Activated effector memory CD4-positive, alpha-beta T cell treated with Interleukin-2 at 50 U/mL for 16 hours (primary cell): Measurements from ENCODE around the gene TFF3.

Experiments
- DNase-seq: peaks from one replicate; pipeline ENCODE4 v3.0.0-alpha.2; 2020

Gene TFF3

DNA sequence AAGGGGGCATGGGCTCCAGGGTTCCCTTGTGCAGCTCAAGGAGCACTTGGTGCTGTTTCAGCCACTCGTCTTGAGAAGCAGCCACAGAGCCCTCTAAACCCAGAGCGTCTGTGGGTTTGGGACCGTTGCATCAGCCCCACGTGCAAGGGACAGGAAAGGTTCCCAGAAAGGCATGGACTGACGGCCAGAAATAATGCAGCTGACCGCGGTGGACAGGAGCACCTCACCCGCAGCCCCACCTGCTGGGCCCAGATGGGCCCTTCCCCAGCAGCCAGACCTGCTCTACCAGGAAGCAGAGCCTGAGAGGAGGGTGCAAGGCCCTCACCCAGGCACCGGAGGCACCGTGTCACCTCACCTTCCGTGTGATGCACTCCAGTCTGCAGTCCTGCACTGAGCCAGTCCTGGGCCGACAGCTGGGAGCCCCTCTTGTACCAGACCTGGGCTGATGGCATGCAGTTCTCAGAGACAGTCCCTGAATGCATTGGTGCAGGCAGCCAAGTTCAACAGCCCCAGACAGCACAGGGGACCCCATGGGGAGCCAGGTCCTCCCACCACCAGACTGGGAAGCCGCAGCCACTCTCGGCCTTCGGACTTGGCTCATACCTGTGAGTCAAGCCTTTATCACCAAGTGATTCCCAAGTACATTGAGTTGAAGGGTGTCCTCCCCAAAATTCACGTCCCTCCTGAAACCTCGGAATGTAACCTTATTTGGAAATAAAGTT lies 4.8 kb upstream of the TFF3 start:
- DNase-seq, result no peak

DNA sequence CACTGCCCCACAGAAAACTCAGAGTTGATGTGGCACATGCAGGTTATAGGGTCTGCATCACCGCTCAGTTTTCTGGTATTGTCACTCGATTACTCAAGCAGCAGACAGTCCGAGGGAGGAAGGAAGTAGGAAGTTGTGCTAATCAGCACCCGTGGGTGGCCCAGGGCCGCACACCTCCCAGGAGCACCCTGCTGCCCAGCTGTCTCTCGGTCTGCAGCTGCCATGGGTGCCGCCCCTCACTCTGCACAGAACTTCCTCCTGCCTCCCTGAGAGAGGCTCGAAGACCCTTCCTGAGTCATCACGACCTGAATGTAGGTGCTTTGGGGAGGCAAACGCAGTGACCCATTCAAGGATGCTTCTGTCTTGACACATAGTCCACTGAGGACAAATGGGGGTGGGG lies 4.2 kb upstream of the TFF3 start:
- DNase-seq, result no peak

DNA sequence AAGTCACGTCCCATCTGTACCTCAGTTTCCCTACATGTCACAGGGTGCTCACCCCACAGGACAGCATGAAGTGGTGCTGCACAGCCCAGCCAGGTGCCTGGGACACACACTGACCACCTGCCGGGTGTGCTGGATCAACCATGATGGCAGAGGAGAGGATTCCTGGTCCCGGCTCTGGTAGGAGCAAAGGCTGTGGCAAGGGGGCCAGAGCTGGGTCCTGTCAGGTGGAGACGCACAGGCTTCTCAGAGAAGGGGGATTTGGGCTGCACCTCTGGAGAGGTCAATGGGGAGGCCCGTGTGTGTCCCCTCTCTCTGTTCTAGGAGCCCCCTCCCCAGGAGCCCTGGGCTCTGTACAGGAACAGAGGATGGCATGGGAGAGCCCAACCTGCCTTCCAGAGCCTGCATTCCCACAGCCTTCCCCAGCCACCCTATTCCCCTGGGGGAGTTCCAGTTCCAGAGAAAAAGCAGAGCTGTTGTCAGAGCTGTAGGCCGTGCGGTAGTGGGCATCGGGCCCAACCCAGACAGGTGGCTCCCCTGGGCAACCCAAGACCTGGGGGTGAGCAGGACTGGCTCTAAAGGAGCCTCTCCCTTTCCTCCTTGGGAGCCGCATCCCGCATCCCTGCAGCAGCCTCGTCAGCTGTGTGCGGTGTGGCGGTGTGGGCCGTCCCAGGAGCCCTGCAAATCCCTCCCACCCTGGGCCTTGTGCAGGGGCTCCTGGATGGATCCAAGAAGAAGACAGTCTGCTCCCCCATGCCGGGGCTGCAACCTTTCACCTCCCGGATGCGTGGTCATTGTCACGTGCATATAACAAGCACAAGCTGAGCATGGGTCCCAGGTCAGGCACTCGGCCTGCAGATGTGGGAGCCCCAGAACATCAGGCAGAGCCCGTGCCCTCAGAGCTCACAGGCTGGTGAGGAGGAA lies 2.9 kb upstream of the TFF3 start:
- DNase-seq, result no peak

DNA sequence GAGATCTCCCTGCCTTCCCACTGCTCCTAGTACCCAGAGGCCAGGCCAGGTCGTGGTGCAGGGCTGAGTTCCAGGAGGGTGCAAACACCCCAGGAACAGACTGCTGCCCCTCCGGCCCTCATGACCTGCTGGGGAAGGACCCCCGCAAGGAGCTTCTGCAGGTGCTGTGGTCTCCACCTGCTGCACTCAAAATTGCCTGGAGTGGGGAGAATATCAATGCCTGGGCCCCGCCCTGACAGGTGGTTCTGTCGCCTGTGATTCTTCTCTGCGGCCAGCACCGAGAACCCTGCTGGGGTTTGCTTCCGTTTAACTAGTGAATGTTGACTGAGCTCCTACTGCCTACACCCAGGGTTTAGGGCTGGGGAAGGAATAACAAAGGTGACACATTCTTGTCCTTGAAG lies 2.1 kb upstream of the TFF3 start:
- DNase-seq, result no peak

DNA sequence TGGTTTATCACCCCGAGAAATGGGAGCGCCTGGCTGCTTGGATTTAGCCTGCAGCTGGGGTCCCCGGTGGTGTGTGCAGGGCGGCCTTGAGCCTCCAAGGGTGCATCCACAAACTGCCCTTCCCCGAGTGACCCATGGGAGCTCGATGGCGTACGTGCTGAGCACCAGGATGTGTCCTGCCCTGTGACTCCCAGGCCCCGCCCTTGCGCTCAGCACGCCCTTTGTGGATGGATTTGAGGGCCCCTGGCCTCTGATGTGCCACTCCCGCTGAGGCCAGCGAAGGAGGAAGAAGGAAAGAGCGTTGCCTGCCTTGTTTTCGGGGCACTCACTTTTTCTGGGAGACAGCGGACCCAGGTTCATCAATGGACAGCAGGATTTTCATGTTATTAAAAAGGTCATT lies 1.7 kb upstream of the TFF3 start:
- no peak for DNase-seq

DNA sequence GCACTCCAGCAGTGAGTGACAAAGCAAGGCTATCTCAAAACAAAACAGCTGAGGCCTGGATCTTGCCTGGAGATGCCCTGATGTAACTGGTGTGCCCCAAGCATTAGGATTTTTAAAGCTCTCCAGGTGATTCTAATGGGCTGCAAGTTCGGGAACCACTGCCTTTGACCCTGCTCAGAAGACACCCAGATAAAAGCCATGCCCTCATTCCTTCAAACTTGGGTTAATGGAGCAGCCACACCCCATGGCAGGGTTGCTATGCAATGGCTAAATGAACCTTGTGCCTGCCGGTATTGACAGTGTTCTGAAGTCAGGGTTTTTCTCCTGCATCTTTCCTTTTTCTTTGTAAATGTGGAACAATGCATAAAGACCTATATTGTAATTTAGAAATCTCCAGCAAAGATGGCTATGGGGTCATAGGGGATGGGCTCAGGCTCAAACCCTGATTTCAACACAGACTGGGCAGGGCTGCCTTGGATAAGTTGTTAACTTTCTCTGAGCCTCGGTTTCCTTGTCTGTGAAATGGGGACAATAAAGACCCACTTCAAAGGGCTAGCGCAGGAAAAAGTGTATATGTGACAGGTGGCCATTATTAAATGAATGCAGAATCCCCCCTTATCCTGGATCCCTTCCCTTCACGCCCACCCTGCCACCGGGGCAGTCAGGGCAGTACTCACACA lies 453 bp downstream of the TFF3 start:
- DNase-seq, result no peak

DNA sequence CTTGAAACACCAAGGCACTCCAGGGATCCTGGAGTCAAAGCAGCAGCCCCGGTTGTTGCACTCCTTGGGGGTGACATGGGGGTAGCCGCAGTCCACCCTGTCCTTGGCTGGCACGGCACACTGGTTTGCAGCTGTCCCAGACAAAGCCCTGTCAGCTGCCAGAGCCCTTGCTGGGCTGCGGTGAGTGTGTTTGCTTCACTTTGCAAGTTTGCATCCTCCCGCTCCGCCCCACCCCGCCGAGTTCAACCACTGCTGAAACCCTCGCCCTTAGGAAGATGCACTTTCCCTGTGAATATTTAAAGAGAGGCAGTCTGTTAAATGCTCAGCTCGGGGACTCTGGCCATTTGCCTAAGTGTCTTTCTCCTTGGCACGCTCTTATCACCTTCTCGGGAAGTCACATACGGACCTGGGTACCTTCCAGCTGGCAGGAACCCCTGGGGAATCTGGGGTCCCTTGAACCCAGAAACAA lies 1.7 kb downstream of the TFF3 start:
- no peak for DNase-seq

DNA sequence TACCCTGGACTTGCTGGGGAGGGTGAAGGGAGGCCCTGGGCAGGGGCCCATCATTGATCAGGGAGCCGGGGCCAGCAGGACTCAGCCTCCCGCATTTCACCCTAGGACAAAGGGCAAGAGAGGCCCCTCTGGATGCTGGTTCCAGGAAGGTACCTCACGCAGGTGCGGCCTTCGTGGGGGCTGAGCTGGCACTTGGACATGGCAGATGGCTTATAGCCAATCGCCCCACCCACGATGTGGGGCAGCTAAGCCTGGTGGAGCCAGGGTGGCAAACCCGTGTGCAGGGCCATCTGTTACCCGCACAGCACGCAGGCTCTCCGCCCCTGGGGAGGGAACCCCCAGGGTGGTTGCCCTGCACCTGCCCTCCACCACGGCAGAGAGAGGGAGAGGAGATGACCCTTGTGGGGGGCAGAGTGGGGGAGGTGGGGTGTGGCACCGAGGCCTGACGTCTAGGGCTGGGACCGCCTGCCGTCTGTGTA lies 2.5 kb downstream of the TFF3 start:
- DNase-seq, result no peak

DNA sequence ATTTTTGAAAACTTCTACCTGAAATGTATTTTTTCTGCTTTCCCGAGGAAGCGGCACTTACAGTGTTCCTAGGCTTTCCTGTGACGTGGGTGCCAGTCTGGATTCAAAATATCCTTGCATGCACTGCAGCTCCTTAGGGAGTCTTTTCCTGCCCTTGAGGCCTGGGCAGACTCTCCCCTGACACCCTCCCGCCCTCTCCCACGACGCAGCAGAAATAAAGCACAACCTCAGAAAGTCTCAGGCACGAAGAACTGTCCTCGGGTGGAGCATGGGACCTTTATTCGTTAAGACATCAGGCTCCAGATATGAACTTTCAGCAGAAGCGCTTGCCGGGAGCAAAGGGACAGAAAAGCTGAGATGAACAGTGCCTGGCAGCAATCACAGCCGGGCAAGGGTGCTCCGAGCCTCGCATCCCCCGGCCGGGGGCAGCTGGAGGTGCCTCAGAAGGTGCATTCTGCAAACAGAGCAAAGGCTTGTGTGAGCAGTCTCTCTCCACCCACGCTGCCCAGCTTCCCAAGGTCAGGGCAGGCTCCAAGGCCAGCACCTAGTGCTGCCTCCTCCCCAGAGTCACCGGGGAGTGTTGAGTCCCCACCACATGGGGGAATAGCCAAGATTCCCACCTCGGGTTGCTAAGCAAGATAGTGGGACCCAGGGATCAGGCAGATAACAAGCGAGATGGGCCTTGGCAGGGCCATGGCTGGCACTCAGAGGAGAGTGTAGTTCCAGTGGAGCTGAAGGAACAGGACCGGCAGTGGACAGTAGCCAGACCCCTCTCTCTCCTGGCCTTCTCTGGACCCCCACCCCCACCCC lies 3.2 kb downstream of the TFF3 start:
- DNase-seq, result no peak

DNA sequence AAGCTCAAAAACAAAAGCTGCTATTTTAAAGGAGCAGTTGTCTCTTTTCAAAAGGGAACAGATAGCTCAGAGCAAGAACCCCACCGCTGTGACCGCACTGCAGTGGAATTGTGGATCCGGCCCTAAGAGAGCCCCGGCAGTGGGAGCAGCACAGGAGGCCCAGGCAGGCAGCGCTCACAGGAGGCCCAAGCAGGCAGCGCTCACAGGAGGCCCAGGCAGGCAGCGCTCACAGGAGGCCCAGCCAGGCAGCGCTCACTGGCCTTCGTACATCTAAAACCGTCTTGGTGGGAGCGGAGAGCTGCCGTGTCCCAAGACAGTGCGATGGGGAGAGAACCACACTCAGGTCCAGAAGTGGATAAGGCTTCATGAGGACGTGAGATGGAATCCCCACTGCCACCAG lies 4.0 kb downstream of the TFF3 start:
- DNase-seq, result no peak

DNA sequence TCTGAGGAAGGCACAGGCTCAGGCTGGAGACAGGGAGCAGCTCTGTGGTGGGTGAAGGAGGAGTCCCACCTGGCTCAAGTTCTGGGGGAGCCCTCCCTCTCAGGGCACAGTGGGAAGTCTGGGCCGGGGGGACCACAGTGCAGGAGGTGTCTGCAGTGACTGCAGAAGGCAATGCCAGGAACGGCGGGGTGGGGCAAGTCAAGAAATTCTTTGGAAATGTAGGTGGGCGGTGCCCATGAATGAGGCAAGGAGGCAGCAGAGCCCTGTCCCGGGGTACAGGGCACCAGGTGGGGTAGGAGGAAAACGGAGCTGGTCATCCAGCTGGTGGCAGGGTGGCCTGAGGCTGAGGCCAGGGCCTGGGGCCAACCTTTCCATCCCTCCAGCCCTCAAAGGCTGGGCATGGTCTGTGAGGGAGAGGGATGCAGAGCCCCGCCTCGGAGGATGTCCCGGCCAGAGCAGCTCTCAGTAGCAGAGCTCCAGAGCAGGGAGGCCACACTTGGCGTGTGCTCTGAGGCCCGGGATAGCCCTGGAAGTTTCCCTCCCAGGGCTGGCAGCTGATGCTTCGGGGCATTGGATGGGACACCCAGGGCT lies 4.7 kb downstream of the TFF3 start:
- no peak for DNase-seq

DNA sequence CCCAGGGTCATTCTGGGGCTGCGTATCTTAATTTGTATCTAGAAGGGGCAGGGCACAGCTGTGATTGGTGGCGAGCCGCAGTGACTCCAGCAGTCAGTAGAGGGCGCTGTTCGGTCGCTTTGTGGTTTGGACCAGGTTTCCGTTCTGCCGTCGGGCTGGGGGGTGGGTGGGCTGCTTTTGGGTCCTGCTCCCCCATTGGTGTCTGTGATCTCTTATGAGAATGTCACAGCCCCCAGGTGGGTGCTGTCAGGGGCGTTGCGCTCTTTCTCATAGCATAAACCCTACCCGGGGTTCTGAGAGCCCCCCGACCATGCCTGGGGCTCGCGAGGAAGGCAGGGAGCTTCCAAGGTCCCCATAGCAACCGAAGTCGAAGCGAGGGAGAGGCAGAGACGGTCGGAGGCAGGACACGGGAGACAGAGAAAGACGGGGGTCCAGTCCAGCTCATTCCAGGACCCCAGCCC lies 5.4 kb downstream of the TFF3 start:
- peak; percentile 52 for DNase-seq

DNA sequence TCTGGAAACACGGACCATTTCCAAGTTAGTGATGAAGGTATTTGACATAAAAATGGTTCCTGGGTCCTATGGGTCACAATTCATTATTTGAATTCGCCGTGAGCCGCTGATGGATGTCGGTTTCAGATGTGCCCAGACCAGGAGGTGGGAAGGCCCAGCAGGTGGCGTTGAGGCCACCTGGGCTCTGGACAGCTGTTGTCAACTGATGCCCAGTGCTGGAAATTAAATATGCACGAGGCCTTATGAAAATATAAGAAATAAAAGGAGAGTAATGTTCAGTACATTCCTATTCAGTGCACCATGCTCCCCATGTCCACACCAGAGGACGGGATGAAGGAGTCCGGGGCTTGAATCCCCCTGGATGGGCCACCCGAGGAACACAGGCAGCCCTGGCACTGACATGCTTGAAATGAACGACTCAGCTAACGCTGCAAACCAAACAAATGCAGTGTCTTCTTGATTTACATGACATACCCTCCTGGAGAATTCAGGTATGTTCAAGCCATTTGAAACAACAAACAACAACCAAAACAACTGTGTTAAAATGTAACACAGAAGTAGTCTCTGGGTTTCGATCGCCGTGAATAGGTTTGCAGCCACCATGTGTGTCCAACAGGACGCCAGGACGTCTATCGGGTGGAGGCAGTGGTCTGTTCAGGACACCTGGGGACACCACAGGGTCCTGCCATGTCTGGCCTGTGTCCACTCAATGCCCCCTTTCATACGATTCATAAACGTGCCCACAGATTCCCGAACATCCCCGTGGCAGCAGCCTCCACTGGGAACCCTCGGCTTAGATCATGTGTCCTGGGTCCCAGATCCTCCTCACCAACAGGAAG lies 6.1 kb downstream of the TFF3 start:
- no peak for DNase-seq

DNA sequence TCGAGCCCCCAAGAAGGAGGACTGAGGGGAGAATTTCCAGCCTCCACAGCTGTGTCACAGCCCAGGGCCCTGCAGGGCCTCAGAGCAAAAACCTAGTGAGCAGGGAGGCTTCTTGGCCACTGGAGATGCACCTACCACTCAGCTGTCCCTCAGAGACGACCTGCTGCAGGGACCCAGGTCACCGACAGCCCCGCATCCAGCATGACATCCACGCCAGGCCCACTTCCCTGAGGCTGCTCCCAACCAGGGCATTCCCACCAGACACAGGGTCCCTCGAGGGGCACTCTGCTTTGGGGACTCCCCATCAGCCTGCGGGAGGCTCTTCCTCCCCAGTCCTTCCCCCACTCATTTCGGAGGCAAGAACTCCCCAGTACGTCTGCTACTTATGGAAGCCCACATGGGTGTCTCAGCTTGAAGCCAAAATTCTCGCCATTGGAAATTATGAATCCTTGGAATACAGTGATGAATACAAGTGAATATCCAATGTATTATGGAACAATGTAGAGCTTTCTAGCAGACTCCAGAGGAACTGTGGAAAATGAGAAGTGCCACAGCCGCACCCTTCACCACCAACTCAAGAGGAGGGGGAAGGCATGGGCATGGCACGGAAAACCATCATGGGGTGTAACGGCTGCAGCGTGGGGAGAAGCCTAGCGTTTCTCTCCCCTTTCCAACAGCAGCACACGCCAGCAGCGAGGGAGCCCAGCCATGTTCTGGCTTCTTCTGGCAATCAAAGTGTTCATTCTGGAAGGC lies 6.9 kb downstream of the TFF3 start:
- DNase-seq, result no peak

DNA sequence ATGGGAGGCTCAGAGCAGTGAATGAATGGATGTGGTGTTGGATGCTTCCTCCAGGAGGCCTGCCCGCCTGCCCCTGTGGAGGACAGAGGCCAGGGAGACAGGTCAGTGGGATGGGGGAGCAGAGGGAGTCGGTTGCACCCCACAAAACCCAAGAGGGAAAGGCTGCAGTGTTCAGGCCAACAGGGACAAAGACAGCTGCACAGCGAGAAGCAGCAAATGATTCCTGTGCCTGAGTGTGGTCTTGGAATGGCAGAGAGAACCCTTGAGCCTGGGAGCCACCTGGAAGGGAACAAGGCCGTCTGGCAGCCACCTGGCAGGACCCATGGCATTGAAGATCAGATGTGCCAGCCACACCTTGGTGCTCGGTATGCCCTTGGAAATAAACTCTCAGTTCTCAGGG lies 8.1 kb downstream of the TFF3 start:
- DNase-seq, result no peak

DNA sequence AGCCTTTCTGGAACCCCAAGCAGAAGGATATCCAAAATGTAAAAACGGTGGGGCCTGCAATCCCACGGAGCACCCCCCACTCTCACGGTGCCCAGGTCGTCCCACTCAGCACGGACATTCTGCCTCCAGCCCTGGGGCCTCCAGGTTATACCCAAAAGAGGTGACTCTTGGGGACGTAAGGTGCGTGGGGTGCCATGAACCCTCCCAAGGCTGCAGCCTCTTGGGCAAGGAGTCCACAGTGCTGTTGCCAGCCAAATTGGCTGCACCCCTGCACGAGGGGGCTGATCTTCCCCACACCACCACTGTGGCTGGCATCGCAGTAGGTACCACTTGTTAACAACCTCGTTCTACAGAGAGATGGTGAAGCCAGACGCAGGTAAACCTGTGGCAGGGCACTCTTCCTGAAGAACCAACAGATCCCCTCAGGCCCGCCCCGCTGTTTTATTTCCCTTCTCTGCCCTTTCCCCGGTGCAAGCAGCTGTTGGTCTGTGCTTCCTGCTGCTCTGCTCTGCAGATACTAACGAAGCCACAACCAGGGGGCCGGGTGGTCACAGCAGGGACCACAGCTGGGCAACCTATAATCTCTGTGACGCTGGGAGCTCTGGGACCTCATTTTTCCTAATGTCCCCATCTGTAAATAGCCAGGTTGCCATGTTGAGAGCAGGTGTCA lies 8.7 kb downstream of the TFF3 start:
- DNase-seq, result no peak

DNA sequence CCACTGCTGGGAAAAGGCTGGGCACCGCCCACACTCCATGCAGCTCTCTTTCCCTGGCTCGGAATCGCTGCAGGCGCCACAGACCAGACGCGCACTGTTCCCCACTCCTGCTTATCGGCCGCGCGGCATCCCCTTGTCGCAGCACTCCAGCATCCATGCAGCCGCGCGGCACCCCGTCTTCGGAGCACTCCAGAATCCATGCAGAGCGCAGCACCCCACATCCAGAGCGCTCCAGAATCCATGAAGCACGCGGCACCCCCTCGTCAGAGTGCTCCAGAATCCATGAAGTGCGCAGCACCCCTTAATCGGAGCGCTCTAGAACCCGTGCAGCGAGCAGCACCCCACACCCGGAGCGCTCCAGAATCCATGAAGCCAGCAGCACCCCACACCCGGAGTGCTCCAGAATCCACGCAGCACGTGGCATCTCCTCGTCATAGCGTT lies 9.5 kb downstream of the TFF3 start:
- DNase-seq, result no peak

DNA sequence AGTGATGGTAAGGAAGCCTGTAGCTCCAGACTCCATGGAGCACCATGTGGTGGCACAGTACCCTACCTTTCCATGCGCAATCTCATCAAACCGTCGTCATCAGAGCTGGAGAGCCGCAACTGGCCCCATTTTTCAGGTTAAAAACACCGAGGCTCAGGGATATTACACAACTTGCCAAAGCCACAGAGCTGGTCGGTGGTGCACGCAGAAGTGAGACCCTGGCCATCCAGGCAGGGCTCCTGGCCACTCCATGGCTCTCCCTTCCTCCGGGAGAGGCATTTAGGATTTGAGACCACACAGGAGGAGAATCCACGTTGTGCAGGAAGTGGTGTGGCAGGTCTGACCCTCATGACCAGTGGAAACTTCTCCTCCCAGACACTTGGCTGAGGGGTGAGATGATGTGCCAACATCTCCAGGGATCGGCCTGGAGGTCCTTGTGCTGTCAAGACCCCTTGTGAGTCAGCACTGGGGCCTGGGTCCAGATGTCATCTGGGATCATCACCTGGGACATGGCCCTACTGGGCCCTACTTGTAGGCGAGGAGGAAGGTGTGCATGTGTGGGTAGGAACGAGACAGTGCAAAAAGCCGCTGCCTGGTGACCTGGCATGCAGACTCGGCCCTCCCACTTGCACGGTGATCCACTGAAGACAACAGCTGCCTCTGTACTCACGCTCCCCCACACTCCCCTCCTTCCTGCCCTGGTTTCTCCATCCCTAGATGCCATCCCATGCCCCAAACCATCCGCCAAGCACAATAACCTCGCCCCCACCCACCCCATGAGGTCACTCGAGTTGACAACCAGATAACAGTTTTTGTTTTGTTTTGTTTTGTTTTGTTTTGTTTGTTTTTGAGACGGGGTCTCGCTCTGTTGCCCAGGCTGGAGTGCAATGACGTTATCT lies 10.4 kb downstream of the TFF3 start:
- DNase-seq, result no peak

DNA sequence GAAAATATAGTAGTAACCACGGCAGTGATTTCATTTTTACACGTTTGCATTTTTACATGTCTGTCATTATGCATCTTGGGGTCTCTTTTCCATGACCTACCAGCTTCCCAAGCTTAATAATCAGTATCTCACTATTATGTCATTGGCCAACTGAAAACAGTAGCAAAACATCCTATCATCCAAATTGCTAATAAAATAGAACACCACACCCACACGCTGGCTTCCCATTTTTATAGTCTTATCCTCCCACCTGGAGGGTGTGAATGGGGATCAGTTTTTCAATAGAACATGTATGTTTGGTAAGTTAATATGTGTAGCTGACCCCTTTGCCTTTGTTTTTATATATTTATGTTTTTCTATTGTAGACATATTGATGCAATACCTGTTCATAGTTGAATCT lies 11.8 kb downstream of the TFF3 start:
- DNase-seq, result no peak
